AG04450 (cell line): ENCODE measurements around the gene PPP2R1B. TPM values are rescaled to one million over a fixed set of nuclear protein-coding genes. Genes with fewer than 3 reads are reported as not detected.
"Not testable (repeated sequence)": the region's sequence is repeated elsewhere in the genome, so short reads cannot be mapped to it uniquely, and the experiment has no call there.

Source experiments
- CTCF ChIA-PET: fragments of 300-600, 350-600 bp; formaldehyde crosslinking; extraction: SDS; loops from one replicate; lab custom pipeline; 2022; ENCODE audit warnings: antibody characterized with exemption, inconsistent platforms; lab: Charles Lee
- POLR2A ChIA-PET: fragments of 350-600 bp; formaldehyde crosslinking; extraction: SDS; loops from one replicate; lab custom pipeline; 2021; ENCODE audit warnings: antibody characterized with exemption, inconsistent platforms; lab: Yijun Ruan, JAX
- DNase-seq: peaks from one replicate; pipeline ENCODE4 v3.0.0-alpha.2; 2011; ENCODE audit warnings: low read depth, low spot score
- H3K27ac ChIP-seq: one replicate; pipeline ENCODE4 v1.5.1; 2012; ENCODE audit warnings: low read depth, low read length, control low read depth
- H3K27me3 ChIP-seq: one replicate; pipeline ENCODE4 v1.6.0; 2012; ENCODE audit warnings: low read length; ENCODE audit not compliant: control insufficient read depth, insufficient read depth
- H3K4me3 ChIP-seq: 2 replicates; pipeline ENCODE4 v1.5.1; 2011; ENCODE audit warnings: mild to moderate bottlenecking, low read depth, low read length, control low read depth
- H3K9me3 ChIP-seq: 2 replicates; pipeline ENCODE4 v1.5.1; 2012; ENCODE audit warnings: low read length; ENCODE audit not compliant: control insufficient read depth, insufficient read depth
- CTCF ChIP-seq: IDR thresholded peaks from 2 replicates; pipeline ENCODE4 v1.5.1; 2011; ENCODE audit warnings: low read depth, low read length, control low read depth, inconsistent platforms
- polyA plus RNA-seq: library from polyadenylated mRNA; depleted of rRNA; stranded (reverse); fragments of >200 nt; gene quantifications from 2 replicates; pipeline ENCODE4 v1.2.3, GENCODE V29; 2011

Gene PPP2R1B
- polyA plus RNA-seq, 1 experiment: 44.9 TPM

GRCh38 chr11:111718436-111718835 lies 47.8 kb downstream of the PPP2R1B start:
- Histone ChIP-seq H3K4me3 (no peak overlapping the region), H3K9me3 (no peaks in the 10 kb centered on the region), H3K27ac (peak overlapping the region; percentile 62), H3K27me3 (no peaks in the 10 kb centered on the region)
- ChIA-PET CTCF (interaction anchor here (1.6 to 2.3 kb wide), 2 partner anchors 114 to 123 kb away, joined by 3 to 11 read pairs; no protein-coding TSS in a partner anchor), POLR2A (no interaction called here)
- no peak for TF ChIP-seq CTCF
- DNase-seq: no peak

GRCh38 chr11:111717660-111718059 lies 48.5 kb downstream of the PPP2R1B start:
- H3K27ac ChIP-seq, H3K27me3 ChIP-seq, H3K9me3 ChIP-seq, POLR2A ChIA-PET, DNase-seq, H3K4me3 ChIP-seq: not testable (repeated sequence)
- CTCF ChIA-PET: interaction anchor here (1.6 to 2.3 kb wide), 2 partner anchors 113 to 124 kb away, joined by 3 to 11 read pairs; no protein-coding TSS in a partner anchor

- H3K27ac ChIP-seq: no peak overlapping the region
- no peak overlapping the region for H3K4me3 ChIP-seq
- ChIA-PET CTCF (interaction anchor here (0.9 to 1.8 kb wide), 2 partner anchors 62 to 111 kb away, joined by 3 to 4 read pairs; no protein-coding TSS in a partner anchor), POLR2A (no interaction called here)
- no peaks in the 10 kb centered on the region for H3K9me3 ChIP-seq
- DNase-seq: no peak
- no peaks in the 10 kb centered on the region for H3K27me3 ChIP-seq
- no peak for TF ChIP-seq CTCF
Observed at GRCh38 chr11:111715142-111715816, 50.9 kb downstream of the PPP2R1B start.

- CTCF ChIA-PET: interaction anchor here (1.6 to 1.8 kb wide), 2 partner anchors 63 to 110 kb away, joined by 4 read pairs; no protein-coding TSS in a partner anchor
- POLR2A ChIA-PET: no interaction called here
- no peak overlapping the region for H3K27ac ChIP-seq
- H3K9me3 ChIP-seq: no peaks in the 10 kb centered on the region
- no peak for DNase-seq
- no peaks in the 10 kb centered on the region for H3K27me3 ChIP-seq
- H3K4me3 ChIP-seq: no peak overlapping the region
- no peak for TF ChIP-seq CTCF
Observed at GRCh38 chr11:111714522-111714921, 51.7 kb downstream of the PPP2R1B start.

- Histone ChIP-seq H3K9me3 (no peaks in the 10 kb centered on the region), H3K27ac (no peak overlapping the region), H3K4me3 (no peak overlapping the region), H3K27me3 (no peaks in the 10 kb centered on the region)
- no peak for DNase-seq
- CTCF ChIA-PET: no interaction called here
- POLR2A ChIA-PET: no interaction called here
- no peak for TF ChIP-seq CTCF
Observed at GRCh38 chr11:111707691-111708067, 58.5 kb downstream of the PPP2R1B start.
